HG03432 (cell line): ENCODE results near the gene AP3S2.
"Not testable (repeated sequence)": the region's sequence is repeated elsewhere in the genome, so short reads cannot be mapped to it uniquely, and the experiment has no call there.

Experiments used
- ATAC-seq: cut with Tn5 transposase; IDR thresholded peaks from one replicate; pipeline ENCODE4 v1.9.1; 2021; ENCODE audit warnings: mild to moderate bottlenecking, moderate library complexity; ENCODE audit not compliant: unreplicated experiment

The AP3S2 gene

DNA sequence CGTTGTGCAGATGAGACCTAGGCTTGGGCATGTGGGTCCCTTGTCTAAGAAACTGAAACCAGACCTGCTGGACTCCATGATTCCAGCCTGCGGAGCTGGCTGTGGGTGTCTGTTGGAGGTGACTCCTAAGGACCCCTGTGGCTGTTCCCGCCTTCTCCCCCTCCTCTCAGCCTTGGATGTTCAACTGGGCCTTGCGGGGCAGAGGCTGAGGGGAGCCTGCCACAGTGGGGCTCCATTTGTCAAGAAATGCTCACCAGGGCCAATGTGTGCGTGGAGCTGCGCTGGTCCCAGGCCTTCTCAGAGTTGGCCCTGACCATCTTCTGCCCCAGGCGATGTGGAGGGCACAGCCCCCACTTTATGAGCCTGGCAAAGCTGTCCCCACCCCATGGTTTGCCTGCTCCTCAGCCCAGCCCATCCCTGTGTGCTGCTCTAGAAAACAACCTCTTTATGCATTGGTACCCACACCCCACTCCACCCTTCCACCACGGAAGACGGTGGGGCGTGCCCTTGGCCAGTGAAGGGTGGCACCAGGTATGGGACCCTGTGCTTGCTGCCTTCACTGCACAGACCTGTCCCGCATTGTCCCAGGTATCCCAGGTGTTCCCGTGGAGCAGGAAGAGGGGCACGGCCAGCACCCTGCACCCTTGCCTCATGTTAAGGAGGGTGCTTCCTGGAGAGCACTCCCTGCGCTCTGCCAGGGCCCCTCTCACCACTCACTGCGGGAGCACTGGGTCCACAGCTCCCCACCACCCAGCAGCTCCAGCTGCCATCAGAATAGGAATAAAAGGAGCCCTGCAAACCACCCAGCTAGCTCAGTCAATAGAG, 109.7 kb downstream of the AP3S2 start:
- no peak for ATAC-seq

- ATAC-seq: no peak
Observed at GRCh38 chr15:89783111-89783860, 110.5 kb downstream of the AP3S2 start.

GRCh38 chr15:89782619-89782950, 111.2 kb downstream of the AP3S2 start:
- ATAC-seq: not testable (repeated sequence)

DNA sequence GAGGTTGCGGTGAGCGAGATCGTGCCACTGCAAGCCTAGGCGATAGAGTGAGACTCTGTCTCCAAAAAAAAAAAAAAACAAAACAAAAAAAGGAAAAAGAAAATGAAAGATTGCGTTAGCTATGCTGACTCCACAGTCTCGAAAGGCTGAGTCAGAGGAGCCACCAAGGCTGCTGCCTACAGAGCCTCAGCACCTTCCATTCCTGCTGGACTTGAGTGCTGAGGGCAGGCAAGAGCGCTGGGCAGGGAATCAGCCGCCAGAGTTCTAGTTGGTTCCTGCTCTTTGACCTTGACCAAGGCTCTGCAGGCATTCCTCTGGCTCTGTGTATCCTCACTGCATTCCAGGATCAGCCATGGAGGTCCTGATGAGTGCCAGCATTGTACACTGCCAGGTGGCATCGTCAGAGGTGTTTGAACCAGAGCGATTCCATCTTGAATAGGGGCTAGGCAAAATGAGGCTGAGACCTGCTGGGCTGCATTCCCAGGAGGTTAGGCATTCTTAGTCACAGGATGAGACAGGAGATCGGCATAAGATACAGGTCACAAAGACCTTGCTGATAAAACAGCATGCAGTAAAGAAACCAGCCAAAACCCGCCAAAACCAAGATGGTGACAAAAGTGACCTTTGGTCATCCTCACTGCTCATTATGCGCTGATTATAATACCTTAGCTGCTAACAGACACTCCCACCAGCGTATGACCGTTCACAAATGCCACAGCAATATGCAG, 111.7 kb downstream of the AP3S2 start:
- ATAC-seq: no peak

DNA sequence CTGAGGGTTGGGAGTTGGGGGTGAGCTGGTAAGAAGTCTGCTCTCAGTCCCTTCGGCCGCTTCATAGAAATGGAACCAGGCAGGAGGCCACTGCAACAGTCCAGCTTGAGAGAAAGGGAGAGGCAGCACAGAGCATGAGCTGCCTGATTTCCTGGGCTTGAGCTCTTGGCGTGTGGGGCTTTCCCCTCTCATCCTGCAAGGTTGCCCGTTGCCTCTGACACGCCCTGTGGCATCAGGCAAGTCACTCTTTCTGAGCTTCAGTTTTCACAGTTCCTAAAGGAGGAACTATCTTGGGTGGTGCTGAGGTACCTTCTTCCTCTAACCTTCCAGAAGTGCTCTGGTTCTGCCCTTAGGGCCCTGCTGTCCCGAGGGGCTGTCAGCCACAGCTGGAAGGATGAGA, 112.7 kb downstream of the AP3S2 start:
- ATAC-seq: peak; percentile 39

DNA sequence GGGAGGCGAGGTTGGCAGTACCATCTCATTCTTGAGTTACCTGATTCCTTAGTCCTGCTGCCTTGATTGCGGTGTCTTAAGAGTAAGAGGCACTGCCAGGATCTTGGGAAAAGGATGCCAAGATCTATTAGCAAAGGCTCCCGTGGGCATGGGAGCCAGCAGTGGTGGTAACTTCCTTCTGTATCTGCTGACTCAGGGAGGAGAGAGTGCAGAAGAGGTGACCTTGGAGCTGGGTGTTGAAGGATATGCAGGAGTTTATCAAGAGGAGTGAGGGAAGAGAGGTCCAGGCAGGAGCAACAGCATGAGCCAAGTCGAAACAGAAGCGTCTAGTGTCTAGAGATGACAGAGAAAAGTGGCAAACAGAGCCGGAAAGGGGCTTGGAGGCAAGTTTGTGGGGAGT, 113.2 kb downstream of the AP3S2 start:
- no peak for ATAC-seq
